Osteocyte (in vitro differentiated cells): Measurements from ENCODE around the gene KIF1B. TPM values are rescaled to one million over a fixed set of nuclear protein-coding genes. Genes with fewer than 3 reads are reported as not detected.
"Not testable (repeated sequence)": the region's sequence is repeated elsewhere in the genome, so short reads cannot be mapped to it uniquely, and the experiment has no call there.

ENCODE experiments used
- DNase-seq: peaks from one replicate; pipeline ENCODE4 v3.0.0; 2021; ENCODE audit warnings: mixed read lengths; ENCODE audit not compliant: unreplicated experiment; ENCODE audit errors: extremely low spot score
- H3K27ac Mint-ChIP-seq: one replicate; pipeline ENCODE4 v1.8.0; 2021; ENCODE audit warnings: mild to moderate bottlenecking, mixed read lengths; ENCODE audit not compliant: unreplicated experiment
- H3K27me3 Mint-ChIP-seq: one replicate; pipeline ENCODE4 v1.8.0; 2021; ENCODE audit warnings: mixed read lengths; ENCODE audit not compliant: unreplicated experiment
- H3K36me3 Mint-ChIP-seq: one replicate; pipeline ENCODE4 v1.8.0; 2021; ENCODE audit warnings: mixed read lengths; ENCODE audit not compliant: unreplicated experiment
- H3K4me1 Mint-ChIP-seq: one replicate; pipeline ENCODE4 v1.8.0; 2021; ENCODE audit warnings: mixed read lengths; ENCODE audit not compliant: unreplicated experiment
- H3K4me3 Mint-ChIP-seq: one replicate; pipeline ENCODE4 v1.8.0; 2021; ENCODE audit warnings: mild to moderate bottlenecking, moderate library complexity, mixed read lengths; ENCODE audit not compliant: unreplicated experiment
- H3K9me3 Mint-ChIP-seq: one replicate; pipeline ENCODE4 v1.8.0; 2021; ENCODE audit warnings: mixed read lengths; ENCODE audit not compliant: unreplicated experiment
- total RNA-seq: library from RNA; stranded (reverse); gene quantifications from 2 replicates; pipeline ENCODE4 v1.2.1, GENCODE V29; 2021
- TF ChIP-seq, protein P1 (sequence below): fragments of 200-600 bp; sonication (generic); IDR thresholded peaks from 2 replicates; pipeline ENCODE4 v1.5.0; 2021; ENCODE audit warnings: antibody characterized with exemption, mild to moderate bottlenecking, moderate library complexity

Gene KIF1B
- total RNA-seq, 1 donor from 2014 or later, result 48.9 TPM

DNA sequence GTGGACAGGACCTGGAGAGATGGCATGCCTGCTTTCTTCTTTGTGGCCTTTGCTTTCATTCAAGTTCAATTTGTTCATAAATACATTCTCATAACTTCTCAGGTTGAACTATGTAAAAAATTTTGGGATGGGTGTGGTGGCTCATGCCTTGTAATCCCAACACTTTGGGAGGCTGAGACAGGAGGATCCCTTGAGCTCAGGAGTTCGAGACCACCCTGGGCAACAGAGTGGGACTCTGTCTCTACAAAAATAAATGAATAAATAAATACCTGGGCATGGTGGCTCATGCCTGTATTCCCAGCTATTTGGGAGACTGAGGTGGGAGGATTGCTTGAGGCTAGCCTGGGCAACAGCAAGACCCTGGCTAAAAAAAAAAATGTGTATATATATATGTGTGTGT is 2.1 kb downstream of the KIF1B start:
- no peak for DNase-seq
- Mint-ChIP-seq H3K27ac (peak overlapping the region; percentile 97), H3K27me3 (no peaks in the 10 kb centered on the region), H3K36me3 (no peaks in the 10 kb centered on the region), H3K9me3 (no peaks in the 10 kb centered on the region), H3K4me3 (peak overlapping the region; percentile 95), H3K4me1 (peaks cover 47% of the 10 kb centered on the region)
- TF ChIP-seq, protein P1, sequence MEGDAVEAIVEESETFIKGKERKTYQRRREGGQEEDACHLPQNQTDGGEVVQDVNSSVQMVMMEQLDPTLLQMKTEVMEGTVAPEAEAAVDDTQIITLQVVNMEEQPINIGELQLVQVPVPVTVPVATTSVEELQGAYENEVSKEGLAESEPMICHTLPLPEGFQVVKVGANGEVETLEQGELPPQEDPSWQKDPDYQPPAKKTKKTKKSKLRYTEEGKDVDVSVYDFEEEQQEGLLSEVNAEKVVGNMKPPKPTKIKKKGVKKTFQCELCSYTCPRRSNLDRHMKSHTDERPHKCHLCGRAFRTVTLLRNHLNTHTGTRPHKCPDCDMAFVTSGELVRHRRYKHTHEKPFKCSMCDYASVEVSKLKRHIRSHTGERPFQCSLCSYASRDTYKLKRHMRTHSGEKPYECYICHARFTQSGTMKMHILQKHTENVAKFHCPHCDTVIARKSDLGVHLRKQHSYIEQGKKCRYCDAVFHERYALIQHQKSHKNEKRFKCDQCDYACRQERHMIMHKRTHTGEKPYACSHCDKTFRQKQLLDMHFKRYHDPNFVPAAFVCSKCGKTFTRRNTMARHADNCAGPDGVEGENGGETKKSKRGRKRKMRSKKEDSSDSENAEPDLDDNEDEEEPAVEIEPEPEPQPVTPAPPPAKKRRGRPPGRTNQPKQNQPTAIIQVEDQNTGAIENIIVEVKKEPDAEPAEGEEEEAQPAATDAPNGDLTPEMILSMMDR, result no peak

GRCh38 chr1:10213186-10213705 is 2.9 kb downstream of the KIF1B start:
- H3K27ac Mint-ChIP-seq, result peak overlapping the region; percentile 43
- no peak for DNase-seq
- H3K4me1 Mint-ChIP-seq, result peaks cover 54% of the 10 kb centered on the region
- no peak overlapping the region for H3K4me3 Mint-ChIP-seq
- H3K9me3 Mint-ChIP-seq, result no peaks in the 10 kb centered on the region
- no peaks in the 10 kb centered on the region for H3K27me3 Mint-ChIP-seq
- H3K36me3 Mint-ChIP-seq, result no peaks in the 10 kb centered on the region
- TF ChIP-seq, protein P1, result no peak

GRCh38 chr1:10216090-10216749 is 5.8 kb downstream of the KIF1B start:
- no peaks in the 10 kb centered on the region for H3K27me3 Mint-ChIP-seq
- H3K4me1 Mint-ChIP-seq, result peaks cover 51% of the 10 kb centered on the region
- no peak overlapping the region for H3K4me3 Mint-ChIP-seq
- peak overlapping the region; percentile 71 for H3K27ac Mint-ChIP-seq
- TF ChIP-seq, protein P1, result no peak
- DNase-seq, result no peak
- H3K9me3 Mint-ChIP-seq, result no peaks in the 10 kb centered on the region
- H3K36me3 Mint-ChIP-seq, result no peaks in the 10 kb centered on the region

DNA sequence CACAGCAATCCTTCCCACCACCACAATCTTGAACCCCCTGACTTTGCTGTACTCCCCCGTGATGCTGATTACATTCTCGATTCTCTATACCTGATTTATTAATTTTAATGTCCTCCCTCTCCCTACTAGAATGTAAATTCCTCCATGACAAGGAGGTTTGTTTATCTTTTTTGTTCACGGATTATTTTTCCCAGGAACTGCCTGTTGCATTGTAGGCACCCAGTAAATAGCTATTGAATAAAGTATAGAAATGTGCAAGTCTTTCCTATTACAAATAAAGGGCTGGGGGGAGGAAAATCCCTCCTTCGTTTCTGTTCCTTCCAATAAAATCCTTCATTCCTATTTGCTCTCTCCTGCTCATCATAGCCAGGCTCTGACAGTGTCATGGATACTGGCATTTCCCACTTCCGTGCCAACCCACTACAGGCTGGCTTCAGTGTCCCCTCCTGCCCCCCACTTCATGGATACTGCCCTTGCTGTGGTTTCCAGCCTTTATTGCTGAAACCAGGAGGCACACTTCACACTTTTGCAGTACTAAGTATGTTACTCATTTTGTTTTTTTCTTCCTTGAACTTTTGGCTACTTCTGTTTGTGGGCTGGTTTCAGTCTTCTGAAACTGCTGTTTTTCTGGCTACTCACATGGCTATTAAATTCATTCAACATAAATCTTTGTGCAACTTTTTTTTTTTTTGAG is 7.5 kb downstream of the KIF1B start:
- TF ChIP-seq, protein P1, result no peak
- no peaks in the 10 kb centered on the region for H3K36me3 Mint-ChIP-seq
- no peaks in the 10 kb centered on the region for H3K27me3 Mint-ChIP-seq
- peak overlapping the region; percentile 18 for H3K27ac Mint-ChIP-seq
- H3K4me1 Mint-ChIP-seq, result peaks cover 45% of the 10 kb centered on the region
- DNase-seq, result no peak
- no peaks in the 10 kb centered on the region for H3K9me3 Mint-ChIP-seq
- no peak overlapping the region for H3K4me3 Mint-ChIP-seq

GRCh38 chr1:10220200-10220599 is 9.8 kb downstream of the KIF1B start:
- Mint-ChIP-seq H3K36me3 (no peaks in the 10 kb centered on the region), H3K4me3 (no peak overlapping the region), H3K4me1 (peaks cover 37% of the 10 kb centered on the region), H3K9me3 (no peaks in the 10 kb centered on the region), H3K27me3 (no peaks in the 10 kb centered on the region), H3K27ac (no peak overlapping the region)
- TF ChIP-seq, protein P1, result no peak
- no peak for DNase-seq

DNA sequence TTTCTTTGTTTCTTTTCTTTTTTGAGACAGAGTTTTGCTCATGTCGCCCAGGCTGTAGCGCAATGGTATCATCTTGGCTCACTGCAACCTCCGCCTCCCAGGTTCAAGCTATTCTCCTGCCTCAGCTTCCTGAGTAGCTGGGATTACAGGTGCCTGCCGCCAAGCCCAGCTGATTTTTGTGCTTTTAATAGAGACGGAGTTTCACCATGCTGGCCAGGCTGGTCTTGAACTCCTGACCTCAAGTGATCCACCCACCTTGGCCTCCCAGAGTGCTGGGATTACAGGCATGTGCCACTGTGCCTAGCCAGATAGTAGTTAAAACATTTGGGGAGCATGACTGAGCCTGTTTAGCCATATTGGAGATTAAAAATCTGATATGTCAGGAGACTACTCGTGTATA is 10.3 kb downstream of the KIF1B start:
- not testable (repeated sequence) for H3K4me3 Mint-ChIP-seq

More for the DNA sequence above, 10.3 kb downstream of the KIF1B start:
- H3K27ac Mint-ChIP-seq, H3K9me3 Mint-ChIP-seq, H3K36me3 Mint-ChIP-seq, DNase-seq, H3K27me3 Mint-ChIP-seq: not testable (repeated sequence)
- peaks cover 40% of the 10 kb centered on the region for H3K4me1 Mint-ChIP-seq
